ENCODE results near the gene PDS5A. TPM values are rescaled to one million over a fixed set of nuclear protein-coding genes. Genes with fewer than 3 reads are reported as not detected.

PDS5A gene
- total RNA-seq, 1 donor from 2014 or later: 53.3 TPM

DNA sequence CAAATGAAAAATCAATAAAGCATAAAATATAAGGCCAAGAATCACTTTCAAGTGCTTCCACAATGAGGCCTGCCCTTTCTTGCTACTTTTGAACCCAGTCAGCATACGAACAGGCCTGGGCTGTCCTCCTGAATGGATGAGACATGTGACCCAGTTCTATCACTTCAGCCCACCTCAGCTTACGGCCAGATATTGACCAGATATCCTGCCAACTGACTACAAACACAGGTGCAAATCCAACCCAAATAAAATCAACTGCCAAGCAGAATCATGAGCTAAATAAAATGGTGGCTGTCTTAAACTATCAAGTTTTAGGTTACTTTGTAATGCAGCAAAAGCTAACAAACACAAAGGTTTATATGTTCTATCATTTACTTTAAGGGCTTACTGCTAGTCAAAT lies 53.7 kb downstream of the PDS5A start:
- H3K36me3 Mint-ChIP-seq (ENCODE audit: low read depth): peaks cover 12% of the 10 kb centered on the region
- TF ChIP-seq, protein P1, sequence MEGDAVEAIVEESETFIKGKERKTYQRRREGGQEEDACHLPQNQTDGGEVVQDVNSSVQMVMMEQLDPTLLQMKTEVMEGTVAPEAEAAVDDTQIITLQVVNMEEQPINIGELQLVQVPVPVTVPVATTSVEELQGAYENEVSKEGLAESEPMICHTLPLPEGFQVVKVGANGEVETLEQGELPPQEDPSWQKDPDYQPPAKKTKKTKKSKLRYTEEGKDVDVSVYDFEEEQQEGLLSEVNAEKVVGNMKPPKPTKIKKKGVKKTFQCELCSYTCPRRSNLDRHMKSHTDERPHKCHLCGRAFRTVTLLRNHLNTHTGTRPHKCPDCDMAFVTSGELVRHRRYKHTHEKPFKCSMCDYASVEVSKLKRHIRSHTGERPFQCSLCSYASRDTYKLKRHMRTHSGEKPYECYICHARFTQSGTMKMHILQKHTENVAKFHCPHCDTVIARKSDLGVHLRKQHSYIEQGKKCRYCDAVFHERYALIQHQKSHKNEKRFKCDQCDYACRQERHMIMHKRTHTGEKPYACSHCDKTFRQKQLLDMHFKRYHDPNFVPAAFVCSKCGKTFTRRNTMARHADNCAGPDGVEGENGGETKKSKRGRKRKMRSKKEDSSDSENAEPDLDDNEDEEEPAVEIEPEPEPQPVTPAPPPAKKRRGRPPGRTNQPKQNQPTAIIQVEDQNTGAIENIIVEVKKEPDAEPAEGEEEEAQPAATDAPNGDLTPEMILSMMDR (IDR thresholded peaks at IDR 0.05): no peak
- peaks cover 3% of the 10 kb centered on the region for H3K4me1 Mint-ChIP-seq (ENCODE audit: low read depth)
- H3K9me3 Mint-ChIP-seq (ENCODE audit: low read depth): no peaks in the 10 kb centered on the region
- H3K27ac Mint-ChIP-seq (ENCODE audit: unreplicated experiment): no peak overlapping the region
- no peaks in the 10 kb centered on the region for H3K27me3 Mint-ChIP-seq (ENCODE audit: low read depth)
- no peak for DNase-seq (ENCODE audit: low spot score)
- H3K4me3 Mint-ChIP-seq (ENCODE audit: unreplicated experiment): no peak overlapping the region

DNA sequence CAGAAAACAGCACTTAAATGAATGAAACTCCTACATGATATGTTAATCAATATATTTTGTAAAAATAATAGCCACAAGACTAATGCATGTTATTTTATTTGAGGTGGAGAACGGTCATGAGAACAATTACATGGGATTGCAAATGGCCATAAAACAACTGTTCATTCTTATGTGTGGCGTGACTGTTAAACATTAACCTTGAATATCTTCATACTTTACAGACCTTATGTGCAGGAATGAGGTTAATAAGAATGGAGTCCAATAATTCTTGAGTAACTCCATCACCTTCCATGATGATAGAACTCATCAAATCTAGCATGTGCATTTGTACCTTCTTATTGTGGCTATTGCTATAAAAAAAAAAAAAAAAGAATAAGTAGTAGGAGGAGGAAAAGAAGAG lies 55.3 kb downstream of the PDS5A start:
- H3K27ac Mint-ChIP-seq (ENCODE audit: unreplicated experiment): no peak overlapping the region
- TF ChIP-seq, protein P1 (IDR thresholded peaks at IDR 0.05): no peak
- DNase-seq (ENCODE audit: low spot score): no peak
- H3K9me3 Mint-ChIP-seq (ENCODE audit: low read depth): no peaks in the 10 kb centered on the region
- peaks cover 3% of the 10 kb centered on the region for H3K4me1 Mint-ChIP-seq (ENCODE audit: low read depth)
- H3K36me3 Mint-ChIP-seq (ENCODE audit: low read depth): peaks cover 10% of the 10 kb centered on the region
- no peaks in the 10 kb centered on the region for H3K27me3 Mint-ChIP-seq (ENCODE audit: low read depth)
- H3K4me3 Mint-ChIP-seq (ENCODE audit: unreplicated experiment): no peak overlapping the region

DNA sequence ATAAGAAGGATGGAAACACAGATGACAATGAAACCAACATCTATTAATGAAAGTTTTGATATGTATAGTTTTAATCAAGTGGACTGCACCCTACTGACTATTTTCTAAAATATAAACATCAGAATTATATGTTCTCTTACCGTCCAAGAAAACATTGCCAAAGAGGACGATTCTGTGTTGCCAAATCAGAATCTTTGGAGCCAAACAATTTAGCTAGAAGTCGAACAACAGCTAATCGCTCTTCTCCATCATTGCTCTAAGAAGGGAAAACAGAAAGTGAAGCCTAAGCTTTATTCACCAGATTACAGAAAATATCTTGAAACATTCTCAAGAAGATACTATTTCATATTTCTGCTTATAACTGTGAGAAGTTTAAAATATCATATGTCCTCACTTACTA lies 64.2 kb downstream of the PDS5A start:
- Mint-ChIP-seq H3K36me3 (ENCODE audit: low read depth) (peaks cover 6% of the 10 kb centered on the region), H3K27ac (ENCODE audit: unreplicated experiment) (no peak overlapping the region), H3K27me3 (ENCODE audit: low read depth) (no peaks in the 10 kb centered on the region), H3K9me3 (ENCODE audit: low read depth) (no peaks in the 10 kb centered on the region), H3K4me1 (ENCODE audit: low read depth) (no peaks in the 10 kb centered on the region), H3K4me3 (ENCODE audit: unreplicated experiment) (no peak overlapping the region)
- TF ChIP-seq, protein P1 (IDR thresholded peaks at IDR 0.05): no peak
- no peak for DNase-seq (ENCODE audit: low spot score)

DNA sequence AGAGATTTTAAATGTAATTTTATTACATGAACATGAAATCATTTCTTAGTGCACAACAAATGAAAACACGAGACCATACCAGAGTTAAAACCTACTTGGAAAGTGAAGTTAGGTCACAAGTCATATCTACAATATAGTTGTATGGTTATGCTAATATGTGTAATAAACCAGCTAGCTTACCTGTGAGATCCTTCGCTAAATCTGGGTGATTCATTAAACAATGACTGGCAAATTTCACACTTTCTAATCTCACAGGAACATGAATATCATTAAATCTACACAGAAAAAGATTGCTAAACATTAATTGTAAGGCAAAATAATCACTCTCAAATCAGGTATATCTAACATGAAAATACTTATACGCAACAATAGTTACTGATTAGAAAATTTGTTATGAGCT lies 67.6 kb downstream of the PDS5A start:
- Mint-ChIP-seq H3K9me3 (ENCODE audit: low read depth) (no peaks in the 10 kb centered on the region), H3K4me3 (ENCODE audit: unreplicated experiment) (no peak overlapping the region), H3K36me3 (ENCODE audit: low read depth) (peaks cover 8% of the 10 kb centered on the region), H3K27ac (ENCODE audit: unreplicated experiment) (no peak overlapping the region), H3K4me1 (ENCODE audit: low read depth) (peaks cover 4% of the 10 kb centered on the region), H3K27me3 (ENCODE audit: low read depth) (no peaks in the 10 kb centered on the region)
- TF ChIP-seq, protein P1 (IDR thresholded peaks at IDR 0.05): no peak
- no peak for DNase-seq (ENCODE audit: low spot score)

DNA sequence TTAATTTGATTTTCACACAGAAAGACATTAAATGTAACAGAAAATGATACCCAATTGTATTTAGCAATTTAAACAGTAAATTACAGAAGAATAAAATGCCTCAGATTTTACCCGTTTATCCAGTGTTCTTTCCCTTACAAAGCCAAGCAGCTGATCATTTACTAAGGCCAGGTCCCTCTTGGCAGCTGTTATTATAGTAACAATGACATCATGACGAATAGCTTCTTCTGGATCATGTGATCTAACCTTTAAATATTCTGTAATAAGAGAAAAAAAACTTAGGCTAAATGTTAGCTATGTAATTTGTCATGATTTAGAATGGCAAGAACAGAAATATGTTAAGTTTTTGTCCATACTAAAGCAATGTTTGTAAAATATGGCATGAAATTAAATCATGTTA lies 69.4 kb downstream of the PDS5A start:
- TF ChIP-seq, protein P1 (IDR thresholded peaks at IDR 0.05): no peak
- H3K9me3 Mint-ChIP-seq (ENCODE audit: low read depth): no peaks in the 10 kb centered on the region
- H3K27me3 Mint-ChIP-seq (ENCODE audit: low read depth): no peaks in the 10 kb centered on the region
- no peak overlapping the region for H3K4me3 Mint-ChIP-seq (ENCODE audit: unreplicated experiment)
- H3K27ac Mint-ChIP-seq (ENCODE audit: unreplicated experiment): no peak overlapping the region
- H3K36me3 Mint-ChIP-seq (ENCODE audit: low read depth): peaks cover 6% of the 10 kb centered on the region
- peaks cover 4% of the 10 kb centered on the region for H3K4me1 Mint-ChIP-seq (ENCODE audit: low read depth)
- DNase-seq (ENCODE audit: low spot score): no peak
